Keratinocyte (primary cell): ENCODE results near the gene SMNDC1. TPM values are rescaled to one million over a fixed set of nuclear protein-coding genes. Genes with fewer than 3 reads are reported as not detected.
"Not testable (repeated sequence)": the region's sequence is repeated elsewhere in the genome, so short reads cannot be mapped to it uniquely, and the experiment has no call there.

ENCODE experiments used
- DNase-seq: peaks from one replicate; pipeline ENCODE4 v3.0.0-alpha.2; 2011; ENCODE audit warnings: low read depth, missing footprints, low spot score
- FAIRE-seq: peaks from 2 replicates; lab custom pipeline; 2011; peaks lifted over from hg19 to GRCh38; lab: Jason Lieb, UNC
- H2AFZ ChIP-seq: 2 replicates; pipeline ENCODE4 v1.6.0; 2012; ENCODE audit warnings: low read length, control low read depth, inconsistent platforms; ENCODE audit not compliant: control insufficient read depth
- H3K27ac ChIP-seq: 2 replicates; pipeline ENCODE4 v1.5.1; 2011; ENCODE audit warnings: low read length; ENCODE audit not compliant: control insufficient read depth, insufficient read depth
- H3K27me3 ChIP-seq: 3 replicates; pipeline ENCODE4 v1.6.0; 2011; ENCODE audit warnings: low read length; ENCODE audit not compliant: control insufficient read depth, insufficient read depth; ENCODE audit errors: extremely low read depth
- H3K36me3 ChIP-seq, 2 experiments: 2 replicates in 1 of 2; 3 replicates in 1 of 2; pipeline ENCODE4 v1.5.1; 2011; ENCODE audit warnings: low read length in 2 of 2, mild to moderate bottlenecking in 1 of 2; ENCODE audit not compliant: control insufficient read depth in 2 of 2, insufficient read depth in 2 of 2; ENCODE audit errors: extremely low read depth in 1 of 2
- H3K4me1 ChIP-seq: 3 replicates; pipeline ENCODE4 v1.5.1; 2011; ENCODE audit warnings: low read length; ENCODE audit not compliant: control insufficient read depth, insufficient read depth; ENCODE audit errors: extremely low read depth
- H3K4me2 ChIP-seq: 3 replicates; pipeline ENCODE4 v1.6.0; 2011; ENCODE audit warnings: low read depth, low read length; ENCODE audit not compliant: control insufficient read depth, insufficient read depth; ENCODE audit errors: extremely low read depth
- H3K4me3 ChIP-seq, 3 experiments: fragments of 200-600 bp in 1 of 3; sonication (generic) in 1 of 3; 2 replicates in 2 of 3; 3 replicates in 1 of 3; pipeline ENCODE4 v1.5.1; 2011 to 2016; ENCODE audit warnings: low read length in 3 of 3, mild to moderate bottlenecking in 3 of 3, control low read depth in 2 of 3, inconsistent platforms in 1 of 3, low read depth in 1 of 3, mixed read lengths in 1 of 3, mixed run types in 1 of 3, moderate library complexity in 1 of 3; ENCODE audit not compliant: control insufficient read depth in 2 of 3, insufficient read depth in 2 of 3; ENCODE audit errors: extremely low read depth in 1 of 3
- H3K79me2 ChIP-seq: 2 replicates; pipeline ENCODE4 v1.6.0; 2012; ENCODE audit warnings: low read length; ENCODE audit not compliant: control insufficient read depth, insufficient read depth
- H3K9ac ChIP-seq: 3 replicates; pipeline ENCODE4 v1.6.0; 2011; ENCODE audit warnings: low read length; ENCODE audit not compliant: control insufficient read depth, insufficient read depth; ENCODE audit errors: extremely low read depth
- H3K9me1 ChIP-seq: 3 replicates; pipeline ENCODE4 v1.6.0; 2011; ENCODE audit warnings: low read length; ENCODE audit not compliant: control insufficient read depth, insufficient read depth; ENCODE audit errors: extremely low read depth
- H3K9me3 ChIP-seq: 2 replicates; pipeline ENCODE4 v1.5.1; 2012; ENCODE audit warnings: low read depth, low read length; ENCODE audit not compliant: control insufficient read depth
- H4K20me1 ChIP-seq: 3 replicates; pipeline ENCODE4 v1.6.0; 2011; ENCODE audit warnings: low read length; ENCODE audit not compliant: control insufficient read depth, insufficient read depth; ENCODE audit errors: extremely low read depth
- EZH2 ChIP-seq: IDR thresholded peaks from one replicate; pipeline ENCODE4 v1.6.1; 2012; ENCODE audit warnings: inconsistent platforms, mild to moderate bottlenecking, low read length, moderate library complexity
- dilution Hi-C: fragments of 300-500 bp; cut with MboI; formaldehyde crosslinking; loops from one replicate; pipeline ENCODE4 v1.7.0; 2020; ENCODE audit warnings: low sequenced_read_pairs; ENCODE audit not compliant: extremely low pct_ligation_motif_present
- polyA plus RNA-seq, 5 experiments: library from polyadenylated mRNA; depleted of rRNA in 3 of 5; stranded (reverse) in 3 of 5; stranded (forward) in 1 of 5; unstranded in 1 of 5; fragments of >200 nt; gene quantifications; 1 replicate in 1 of 5; 2 replicates in 3 of 5; 3 replicates in 1 of 5; pipeline versions ENCODE4 v1.2.1 to v1.2.3, GENCODE V29; 2011 to 2012; ENCODE audit warnings: missing spikeins in 2 of 5, low read depth in 1 of 5, low replicate concordance in 1 of 5
- TF ChIP-seq, protein P1 (sequence below), 3 experiments: IDR thresholded peaks in 1 of 3; conservative IDR thresholded peaks in 1 of 3; optimal IDR thresholded peaks in 1 of 3; 2 replicates in 2 of 3; 3 replicates in 1 of 3; pipeline versions ENCODE3 to v1.5.1; 2011; ENCODE audit warnings: low read length in 3 of 3, mild to moderate bottlenecking in 3 of 3, moderate library complexity in 2 of 3, control low read depth in 1 of 3, inconsistent platforms in 1 of 3; ENCODE audit not compliant: insufficient read depth in 2 of 3; ENCODE audit errors: extremely low read depth in 1 of 3

SMNDC1 gene
- polyA plus RNA-seq, 1 donor (not counting 4 experiments of a cell fraction or from before 2014, with no cell fraction given) = 19.8 TPM

DNA sequence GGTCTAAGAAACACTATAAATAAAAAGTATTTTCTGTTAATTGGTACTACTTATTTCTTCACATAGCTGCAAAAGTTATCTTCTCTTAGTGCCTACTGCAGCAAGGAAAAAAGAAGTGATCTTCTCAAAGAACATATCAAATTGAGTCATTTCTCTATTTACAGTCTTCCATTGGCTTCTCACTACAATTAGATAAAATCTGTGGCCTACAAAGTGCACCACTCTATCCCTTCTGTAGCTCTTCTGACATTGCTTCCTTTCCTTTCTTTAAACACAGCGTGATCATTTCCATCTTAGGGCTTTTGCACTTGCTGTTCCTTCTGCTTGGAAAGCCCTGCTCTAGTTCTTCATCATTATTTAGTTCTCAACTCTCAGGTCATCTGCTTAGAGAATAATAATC lies 52.6 kb downstream of the SMNDC1 start:
- Histone ChIP-seq H4K20me1 (no peaks in the 10 kb centered on the region), H3K27ac (no peak overlapping the region), H3K27me3 (no peaks in the 10 kb centered on the region), H3K4me2 (no peak overlapping the region), H2AFZ (no peak overlapping the region), H3K9me1 (no peaks in the 10 kb centered on the region), H3K79me2 (no peaks in the 10 kb centered on the region), H3K9ac (no peak overlapping the region), H3K4me3 (no peak overlapping the region), H3K4me1 (no peaks in the 10 kb centered on the region), H3K9me3 (no peaks in the 10 kb centered on the region), H3K36me3 (no peaks in the 10 kb centered on the region)
- no peak for FAIRE-seq
- no peak for TF ChIP-seq EZH2
- TF ChIP-seq, protein P1, sequence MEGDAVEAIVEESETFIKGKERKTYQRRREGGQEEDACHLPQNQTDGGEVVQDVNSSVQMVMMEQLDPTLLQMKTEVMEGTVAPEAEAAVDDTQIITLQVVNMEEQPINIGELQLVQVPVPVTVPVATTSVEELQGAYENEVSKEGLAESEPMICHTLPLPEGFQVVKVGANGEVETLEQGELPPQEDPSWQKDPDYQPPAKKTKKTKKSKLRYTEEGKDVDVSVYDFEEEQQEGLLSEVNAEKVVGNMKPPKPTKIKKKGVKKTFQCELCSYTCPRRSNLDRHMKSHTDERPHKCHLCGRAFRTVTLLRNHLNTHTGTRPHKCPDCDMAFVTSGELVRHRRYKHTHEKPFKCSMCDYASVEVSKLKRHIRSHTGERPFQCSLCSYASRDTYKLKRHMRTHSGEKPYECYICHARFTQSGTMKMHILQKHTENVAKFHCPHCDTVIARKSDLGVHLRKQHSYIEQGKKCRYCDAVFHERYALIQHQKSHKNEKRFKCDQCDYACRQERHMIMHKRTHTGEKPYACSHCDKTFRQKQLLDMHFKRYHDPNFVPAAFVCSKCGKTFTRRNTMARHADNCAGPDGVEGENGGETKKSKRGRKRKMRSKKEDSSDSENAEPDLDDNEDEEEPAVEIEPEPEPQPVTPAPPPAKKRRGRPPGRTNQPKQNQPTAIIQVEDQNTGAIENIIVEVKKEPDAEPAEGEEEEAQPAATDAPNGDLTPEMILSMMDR (optimal IDR thresholded peaks at IDR 0.05 in 1 of 3, IDR thresholded peaks at IDR 0.05 in 1 of 3, conservative IDR thresholded peaks at IDR 0.05 in 1 of 3; ENCODE audit: extremely low read depth in 1 of 3, insufficient read depth in 2 of 3, low read length in 3 of 3) = no peak
- no peak for DNase-seq
- dilution Hi-C loops = no loop called here

DNA sequence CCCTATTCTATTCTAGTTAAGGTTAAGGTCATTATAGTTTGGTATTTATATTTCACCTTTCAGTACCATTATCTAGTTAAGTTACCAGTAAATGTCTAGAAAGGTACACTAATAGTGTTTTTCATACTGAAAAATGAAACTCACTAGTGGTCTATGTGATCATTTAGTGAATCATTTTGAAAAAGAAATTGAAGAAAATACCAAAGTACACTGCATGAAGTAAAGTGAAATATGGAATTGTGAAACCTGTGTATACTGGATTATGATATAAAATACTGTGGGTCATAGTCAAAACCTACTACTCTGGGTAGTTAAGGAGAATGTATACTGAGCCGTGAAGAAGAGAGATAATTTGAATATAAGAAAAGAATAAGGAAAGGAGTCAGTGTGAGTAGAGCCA lies 53.3 kb downstream of the SMNDC1 start:
- H3K9me1 ChIP-seq, DNase-seq, H3K9ac ChIP-seq, H4K20me1 ChIP-seq, FAIRE-seq, H3K27me3 ChIP-seq, H3K27ac ChIP-seq, H3K4me3 ChIP-seq, H3K4me2 ChIP-seq, H3K79me2 ChIP-seq, H3K9me3 ChIP-seq, H3K36me3 ChIP-seq, H3K4me1 ChIP-seq, H2AFZ ChIP-seq, dilution Hi-C loops: not testable (repeated sequence)

DNA sequence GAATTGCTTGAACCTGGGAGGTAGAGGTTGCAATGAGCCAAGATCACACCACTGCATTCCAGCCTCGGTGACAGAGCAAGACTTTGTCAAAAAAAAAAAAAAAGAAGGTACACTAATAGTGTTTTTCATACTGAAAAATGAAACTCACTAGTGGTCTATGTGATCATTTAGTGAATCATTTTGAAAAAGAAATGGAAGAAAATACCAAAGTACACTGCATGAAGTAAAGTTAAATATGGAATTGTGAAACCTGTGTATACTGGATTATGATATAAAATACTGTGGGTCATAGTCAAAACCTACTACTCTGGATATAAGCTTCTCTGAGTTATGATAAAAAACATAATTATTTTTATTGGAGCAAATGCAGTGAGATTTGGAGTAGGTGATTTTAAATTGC lies 55.2 kb downstream of the SMNDC1 start:
- dilution Hi-C loops, H3K4me3 ChIP-seq, H3K9me1 ChIP-seq, H3K4me2 ChIP-seq, H3K27ac ChIP-seq, H3K9ac ChIP-seq, H3K9me3 ChIP-seq, H3K36me3 ChIP-seq, H3K27me3 ChIP-seq, DNase-seq, H3K79me2 ChIP-seq, H2AFZ ChIP-seq, H4K20me1 ChIP-seq, H3K4me1 ChIP-seq, FAIRE-seq: not testable (repeated sequence)

DNA sequence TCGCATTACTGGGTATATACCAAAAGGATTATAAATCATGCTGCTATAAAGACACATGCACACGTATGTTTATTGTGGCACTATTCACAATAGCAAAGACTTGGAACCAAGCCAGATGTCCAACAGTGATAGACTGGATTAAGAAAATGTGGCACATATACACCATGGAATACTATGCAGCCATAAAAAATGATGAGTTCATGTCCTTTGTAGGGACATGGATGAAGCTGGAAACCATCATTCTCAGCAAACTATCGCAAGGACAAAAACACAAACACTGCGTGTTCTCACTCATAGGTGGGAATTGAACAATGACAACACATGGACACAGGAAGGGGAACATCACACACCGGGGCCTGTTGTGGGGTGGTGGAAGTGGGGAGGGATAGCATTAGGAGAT lies 56.9 kb downstream of the SMNDC1 start:
- dilution Hi-C loops, H3K4me3 ChIP-seq, H3K36me3 ChIP-seq, H3K9ac ChIP-seq, H2AFZ ChIP-seq, FAIRE-seq, H4K20me1 ChIP-seq, H3K79me2 ChIP-seq, DNase-seq, H3K4me1 ChIP-seq, H3K27me3 ChIP-seq, H3K9me3 ChIP-seq, H3K4me2 ChIP-seq, H3K9me1 ChIP-seq, H3K27ac ChIP-seq: not testable (repeated sequence)
